Measurements from ENCODE around the gene DTNBP1.
"Not testable (repeated sequence)": the region's sequence is repeated elsewhere in the genome, so short reads cannot be mapped to it uniquely, and the experiment has no call there.

Gene DTNBP1

DNA sequence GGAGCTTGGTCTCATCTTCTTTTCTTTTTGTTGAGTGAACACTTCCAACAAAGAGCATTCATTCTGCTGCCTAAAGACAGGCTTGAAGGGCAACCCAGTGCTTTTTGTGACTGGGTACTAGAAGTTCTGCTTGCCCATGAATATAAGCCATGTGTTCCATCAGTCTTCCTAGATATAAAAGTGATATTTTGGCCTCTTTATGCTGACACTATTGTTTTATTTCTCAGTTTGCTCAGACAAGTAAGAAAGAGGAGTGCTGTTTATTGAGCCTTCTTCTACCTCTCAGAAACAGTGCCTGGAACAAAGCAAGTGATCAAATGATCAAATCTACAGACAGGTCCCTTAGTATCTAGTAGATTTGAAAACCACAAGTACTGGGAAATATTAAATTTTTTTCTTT, 2.4 kb upstream of the DTNBP1 start:
- DNase-seq: no peak

DNA sequence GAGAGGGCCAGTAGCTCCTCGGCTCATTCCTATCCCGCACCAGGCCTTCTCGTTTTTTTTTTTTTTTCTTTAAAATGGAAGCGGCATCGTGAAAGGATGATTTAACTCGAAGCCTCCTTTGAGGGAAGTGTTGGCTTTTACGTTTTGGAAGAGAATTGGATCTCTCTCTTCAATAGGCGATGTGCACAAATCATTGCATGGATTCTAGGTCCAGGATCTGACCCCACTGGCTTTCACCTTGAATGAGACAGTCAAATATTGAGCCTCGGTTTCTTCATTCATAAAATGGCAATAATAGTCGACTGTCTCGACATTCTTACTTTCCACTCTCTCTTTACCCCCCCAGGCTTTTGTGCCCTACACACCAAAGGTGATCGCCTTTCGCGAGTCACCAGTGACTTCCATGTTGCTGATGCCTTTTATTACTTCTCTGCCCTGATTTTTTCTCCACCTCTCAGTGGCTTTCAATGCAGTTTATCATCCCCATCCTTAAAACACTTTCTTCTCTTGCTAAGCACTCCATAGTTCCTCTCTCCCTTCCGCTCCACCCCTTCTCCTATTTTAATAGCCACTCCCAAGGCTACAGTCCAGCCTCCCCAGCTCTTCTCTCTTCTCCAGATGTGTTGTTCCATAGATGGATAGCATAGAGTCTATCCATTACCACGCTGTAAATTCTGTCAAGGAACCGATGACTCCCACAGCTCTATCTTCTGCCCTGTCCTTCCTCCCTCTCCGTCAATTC, 473 bp upstream of the DTNBP1 start:
- no peak for DNase-seq

GRCh38 chr6:15661853-15662325, 939 bp downstream of the DTNBP1 start:
- no peak for DNase-seq

GRCh38 chr6:15659181-15659580, 3.6 kb downstream of the DTNBP1 start:
- DNase-seq: no peak

GRCh38 chr6:15658181-15658744, 4.6 kb downstream of the DTNBP1 start:
- DNase-seq: no peak

- DNase-seq: no peak
Observed at GRCh38 chr6:15657290-15657689, 5.5 kb downstream of the DTNBP1 start.

- DNase-seq: no peak
Observed at GRCh38 chr6:15656145-15656544, 6.7 kb downstream of the DTNBP1 start.

DNA sequence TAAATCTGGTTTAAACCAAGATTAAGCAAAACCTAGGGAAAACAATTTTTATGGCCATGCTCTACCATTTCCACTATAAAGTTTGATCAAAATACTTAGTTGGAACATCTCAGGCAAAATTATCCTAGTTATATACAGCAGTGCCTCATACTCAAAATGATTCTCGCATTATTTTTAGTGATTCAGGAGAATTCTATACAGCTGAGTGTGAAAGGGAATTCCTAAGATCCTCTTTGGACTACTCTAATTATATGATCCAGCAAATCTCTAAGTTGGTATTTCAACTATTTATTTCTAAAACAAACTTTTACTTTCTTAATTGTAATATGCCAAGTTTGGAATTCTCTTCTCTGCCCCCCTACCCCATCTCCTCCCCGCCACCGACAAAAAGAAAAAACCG, 8.6 kb downstream of the DTNBP1 start:
- DNase-seq: no peak

DNA sequence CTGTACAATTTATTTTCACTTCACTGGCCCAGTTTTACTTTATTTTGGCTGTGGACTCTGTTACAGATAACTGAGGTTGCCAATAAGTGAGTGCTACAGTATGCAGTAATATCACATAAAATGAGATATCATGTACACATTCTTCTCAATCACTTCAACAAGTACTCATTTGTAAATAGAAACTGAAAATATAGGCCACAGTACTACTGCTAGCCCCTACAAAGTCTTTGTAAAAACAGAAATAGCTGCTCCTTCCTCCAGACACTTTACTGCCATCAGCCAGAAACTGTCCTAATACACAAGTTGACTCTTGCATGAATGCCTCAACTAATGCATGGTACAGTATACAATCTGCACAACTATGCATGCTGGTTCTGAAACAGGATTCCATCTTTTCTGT, 9.2 kb downstream of the DTNBP1 start:
- no peak for DNase-seq

DNA sequence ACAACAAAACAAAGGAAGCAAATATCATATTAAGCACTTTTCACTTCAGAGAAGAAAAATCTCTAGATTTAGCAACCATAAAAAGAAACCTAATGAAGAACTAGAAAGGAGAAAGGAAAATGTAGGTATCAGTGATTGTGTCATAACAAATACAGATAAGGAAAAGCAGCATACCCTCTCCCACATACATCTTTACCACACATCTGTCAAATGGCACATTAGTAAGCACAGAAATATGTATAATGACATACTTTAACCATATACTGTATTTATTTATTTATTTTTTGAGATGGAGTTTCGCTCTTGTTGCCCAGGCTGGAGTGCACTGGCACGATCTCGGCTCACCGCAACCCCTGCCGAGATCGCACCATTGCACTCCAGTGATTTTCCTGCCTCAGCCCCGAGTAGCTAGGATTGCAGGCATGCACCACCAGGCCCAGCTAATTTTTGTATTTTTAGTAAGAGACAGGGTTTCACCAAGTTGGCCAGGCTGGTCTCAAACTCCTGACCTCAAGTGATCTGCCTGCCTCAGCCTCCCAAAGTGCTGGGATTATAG, 12.7 kb downstream of the DTNBP1 start:
- not testable (repeated sequence) for DNase-seq

DNA sequence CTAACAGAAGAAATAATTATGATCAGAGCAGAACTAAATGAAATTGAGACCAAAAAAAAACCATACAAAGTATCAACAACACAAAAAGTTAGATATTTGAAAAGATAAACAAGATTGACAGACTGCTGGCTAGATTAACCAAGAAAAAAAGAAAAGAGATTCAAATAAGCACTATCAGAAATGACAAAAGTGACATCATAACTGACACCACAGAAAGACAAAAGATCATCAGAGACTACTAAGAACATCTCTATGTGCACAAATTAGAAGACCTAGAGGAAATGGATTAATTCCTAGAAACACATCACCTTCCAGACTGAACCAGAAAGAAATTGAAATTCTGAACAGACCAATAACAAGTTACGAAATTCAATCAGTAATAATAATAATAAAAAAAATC, 17.9 kb downstream of the DTNBP1 start:
- no peak for DNase-seq

DNA sequence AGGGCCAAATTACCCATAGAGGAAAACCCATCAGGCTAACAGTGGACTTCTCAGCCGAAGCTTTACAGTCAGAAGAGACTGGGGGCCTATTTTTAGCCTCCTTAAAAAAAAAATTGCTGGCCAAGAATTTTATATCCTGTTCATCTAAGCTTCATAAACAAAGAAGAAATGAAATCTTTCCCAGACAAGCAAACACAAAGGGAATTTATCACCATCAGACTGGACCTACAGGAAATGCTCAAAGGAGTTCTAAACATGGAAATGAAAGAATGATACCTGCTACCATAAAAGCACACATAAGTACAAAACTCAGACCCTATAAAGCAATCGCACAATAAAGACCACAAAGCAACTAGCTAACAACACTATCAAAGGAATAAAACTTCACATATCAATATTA, 19.3 kb downstream of the DTNBP1 start:
- no peak for DNase-seq

- peak; percentile 20 for DNase-seq
Observed at GRCh38 chr6:15642276-15642675, 20.6 kb downstream of the DTNBP1 start.

- DNase-seq: no peak
Observed at GRCh38 chr6:15638373-15638772, 24.5 kb downstream of the DTNBP1 start.

- no peak for DNase-seq
Observed at GRCh38 chr6:15631432-15631831, 31.4 kb downstream of the DTNBP1 start.

DNA sequence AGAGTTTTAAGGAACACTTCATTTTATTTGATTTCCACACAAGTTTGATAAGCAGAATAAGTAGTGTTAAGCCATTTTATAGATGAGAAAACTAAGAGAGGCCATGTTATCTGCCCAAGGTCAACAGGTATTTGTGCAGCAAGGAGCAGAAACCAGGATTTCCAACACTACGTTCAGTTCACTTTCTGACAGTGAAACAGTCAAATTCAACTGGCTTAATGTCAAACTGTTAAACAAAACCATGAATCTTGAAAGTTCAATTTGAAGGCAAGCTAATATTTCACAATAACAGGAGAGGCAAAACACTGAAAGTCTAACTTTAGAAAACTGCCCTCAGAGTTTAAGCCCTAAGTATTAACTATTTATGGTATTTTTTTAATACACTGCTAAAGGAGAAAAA, 32.6 kb downstream of the DTNBP1 start:
- no peak for DNase-seq

DNA sequence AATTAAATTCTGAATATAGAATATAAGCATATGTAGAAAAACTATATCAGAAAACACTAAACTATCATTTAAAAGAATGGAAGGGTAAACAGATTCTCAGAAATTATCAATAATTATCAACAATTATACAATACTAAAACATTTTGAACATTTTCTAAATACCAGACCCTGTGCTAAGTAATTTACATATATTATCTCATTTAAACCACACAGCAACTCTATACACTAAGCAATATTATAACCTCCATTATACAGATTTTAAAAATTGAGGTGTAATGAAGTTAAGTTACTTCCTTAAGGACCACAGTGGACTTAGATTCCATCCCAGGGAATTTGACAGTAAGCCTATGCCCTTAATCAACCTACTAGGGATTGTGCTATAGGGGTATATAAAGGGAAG, 33.3 kb downstream of the DTNBP1 start:
- DNase-seq: no peak

DNA sequence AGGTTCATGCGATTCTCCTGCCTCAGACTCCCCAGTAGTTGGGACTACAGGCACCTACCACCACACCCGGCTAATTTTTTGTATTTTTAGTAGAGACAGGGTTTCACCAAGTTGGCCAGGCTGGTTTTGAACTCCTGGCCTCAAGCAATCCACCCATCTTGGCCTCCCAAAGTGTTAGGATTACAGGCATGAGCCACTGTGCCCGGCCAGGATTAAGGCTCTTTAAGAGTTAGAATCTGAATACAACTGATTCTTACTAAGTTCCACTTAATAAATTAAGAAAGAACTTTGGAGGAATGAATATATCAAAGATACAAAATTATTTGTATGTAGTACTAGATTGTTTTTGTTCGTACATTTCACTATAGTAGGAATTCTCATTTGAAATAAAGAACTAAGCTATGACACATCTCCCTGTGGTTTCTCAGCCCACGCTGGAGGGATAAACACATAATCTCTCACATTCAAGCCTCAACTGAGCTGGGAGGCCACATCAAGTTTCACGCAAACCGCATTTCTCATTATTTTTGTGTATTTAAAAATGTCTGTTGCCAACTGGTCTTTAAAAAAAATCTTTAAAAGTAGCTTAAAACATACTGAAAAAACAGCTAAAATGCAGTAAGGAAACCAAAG, 34.2 kb downstream of the DTNBP1 start:
- DNase-seq: peak; percentile 56

GRCh38 chr6:15627821-15628220, 35.0 kb downstream of the DTNBP1 start:
- no peak for DNase-seq

DNA sequence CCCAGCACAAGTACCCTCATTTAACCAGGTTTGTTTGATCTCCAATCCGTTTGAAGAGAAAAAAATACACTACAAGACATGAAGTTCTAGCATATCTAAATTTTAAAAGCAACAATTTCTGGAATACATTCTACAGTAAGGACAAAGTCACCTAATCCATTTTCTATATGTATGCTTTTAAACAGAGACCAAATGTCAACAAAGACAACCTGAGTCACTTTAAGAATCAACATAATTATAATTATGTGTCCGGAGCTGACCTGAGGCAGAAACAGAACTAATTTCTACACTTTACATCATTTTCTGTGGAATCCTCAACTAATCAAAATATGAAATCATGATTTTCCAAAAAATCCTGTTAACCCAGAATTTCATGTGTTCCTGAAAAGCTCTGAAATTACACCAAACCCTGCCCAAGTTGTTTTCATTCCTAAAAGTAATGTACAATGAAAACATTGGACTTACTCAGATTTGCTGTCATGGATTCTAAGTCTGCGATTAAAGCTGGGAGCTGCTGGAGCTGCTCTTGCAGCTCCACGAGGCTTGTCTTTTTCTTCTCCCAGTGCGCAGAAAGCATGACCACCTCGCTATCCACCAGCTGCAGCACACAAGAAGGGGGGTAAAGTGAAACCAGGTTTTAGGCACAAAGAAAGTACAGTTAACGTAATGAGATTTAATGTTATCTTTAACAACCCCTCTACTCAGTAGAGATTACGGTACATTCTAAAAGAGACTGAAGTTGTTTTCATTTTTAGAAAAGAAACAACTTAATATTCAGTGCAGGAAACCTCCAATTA, 35.8 kb downstream of the DTNBP1 start:
- peak; percentile 22 for DNase-seq

DNA sequence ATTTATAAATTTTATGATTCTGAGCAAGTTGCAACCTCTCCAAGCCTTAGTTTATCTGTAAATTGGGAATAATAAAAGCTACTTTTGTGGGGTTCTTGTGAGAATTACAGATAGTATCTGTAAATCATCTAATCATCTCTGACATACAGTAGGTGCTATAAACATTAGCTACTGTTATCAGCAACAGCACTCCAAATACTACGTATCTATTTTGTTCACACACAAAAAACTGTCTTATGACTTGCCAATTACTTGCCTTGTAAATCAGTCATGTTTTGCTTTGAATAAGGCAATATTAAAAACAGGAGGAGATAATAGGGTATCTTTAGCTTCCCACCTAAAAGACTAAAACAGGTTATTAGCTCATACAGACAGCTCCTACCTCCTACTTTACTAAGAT, 36.7 kb downstream of the DTNBP1 start:
- no peak for DNase-seq

DNA sequence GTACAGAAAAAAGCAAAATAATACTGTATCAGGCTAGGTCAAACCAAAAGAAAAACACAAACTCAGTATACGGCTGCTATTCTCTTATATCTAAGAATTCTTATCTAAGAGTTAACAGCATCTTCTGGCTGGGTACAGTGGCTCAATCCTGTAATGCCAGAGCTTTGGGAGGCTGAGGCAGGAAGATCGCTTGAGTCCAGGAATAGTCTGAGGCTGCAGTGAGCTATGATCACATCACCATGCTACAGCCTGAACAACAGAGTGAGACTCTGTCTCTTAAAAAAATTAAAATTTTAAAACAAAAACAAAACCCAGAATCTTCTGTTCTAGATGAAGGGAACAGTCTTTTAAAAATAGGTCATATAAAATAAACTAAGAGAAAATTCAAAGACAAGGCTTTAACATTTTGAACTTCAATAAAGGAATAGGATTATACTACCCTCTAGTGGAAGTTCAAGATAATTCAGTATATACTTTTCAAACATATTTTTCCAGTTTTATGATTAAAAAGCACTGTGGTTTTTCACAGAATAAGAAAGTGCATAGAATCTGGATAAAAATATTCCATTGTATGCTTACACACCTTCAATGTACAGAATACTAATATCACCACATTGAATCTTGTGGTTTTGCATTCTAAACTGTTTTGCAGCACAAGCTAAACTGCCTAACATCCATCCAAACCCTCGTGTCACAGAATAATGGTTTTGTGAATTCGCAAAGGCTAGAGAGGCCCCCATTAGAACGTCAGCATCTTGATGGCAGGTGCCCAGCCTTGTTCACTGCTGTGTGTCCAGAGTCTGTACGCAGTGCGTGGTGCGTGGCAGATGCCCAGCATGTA, 39.3 kb downstream of the DTNBP1 start:
- peak; percentile 74 for DNase-seq
